DMS 273 (cell line): ENCODE data around the gene BTBD7.

Experiments
- DNase-seq: peaks from one replicate; lab custom pipeline; 2025; ENCODE audit not compliant: unreplicated experiment; lab: John Stamatoyannopoulos, UW

BTBD7 gene

GRCh38 chr14:93199031-93199430, 133.8 kb downstream of the BTBD7 start:
- no peak for DNase-seq

- no peak for DNase-seq
These were observed 137.4 kb downstream of the BTBD7 start for GRCh38 chr14:93195316-93195999.
